Endometrium (tissue), 2 donors: Measurements from ENCODE around the gene USP48.
"Not testable (repeated sequence)": the region's sequence is repeated elsewhere in the genome, so short reads cannot be mapped to it uniquely, and the experiment has no call there.

Experiments used
- FAIRE-seq: peaks from 2 replicates; lab custom pipeline; 2012; peaks lifted over from hg19 to GRCh38; lab: Jason Lieb, UNC
- donor health status: control.
- donor health status: control.

Gene USP48

GRCh38 chr1:21815724-21816321, 32.9 kb upstream of the USP48 start:
- FAIRE-seq: no peak

- no peak for FAIRE-seq
Measured at GRCh38 chr1:21814981-21815582, 32.1 kb upstream of the USP48 start.

GRCh38 chr1:21814241-21814918, 31.4 kb upstream of the USP48 start:
- no peak for FAIRE-seq

- no peak for FAIRE-seq
Measured at GRCh38 chr1:21813542-21813941, 30.6 kb upstream of the USP48 start.

GRCh38 chr1:21811875-21812305, 28.9 kb upstream of the USP48 start, which contains the start of gene LDLRAD2:
Gene LDLRAD2 (plus strand): TSS chr1:21812265. CDS start chr1:21812452, 187 bp downstream.
- FAIRE-seq: no peak

GRCh38 chr1:21804536-21804935, 21.6 kb upstream of the USP48 start:
- no peak for FAIRE-seq

GRCh38 chr1:21801100-21801499, 18.2 kb upstream of the USP48 start:
- no peak for FAIRE-seq

- FAIRE-seq: no peak
Measured at GRCh38 chr1:21799730-21800129, 16.8 kb upstream of the USP48 start.

- FAIRE-seq: no peak
Measured at GRCh38 chr1:21795075-21795474, 12.1 kb upstream of the USP48 start.

- FAIRE-seq: no peak
Measured at GRCh38 chr1:21794656-21795055, 11.7 kb upstream of the USP48 start.

GRCh38 chr1:21793104-21793503, 10.2 kb upstream of the USP48 start:
- no peak for FAIRE-seq

- FAIRE-seq: no peak
Measured at GRCh38 chr1:21786640-21787039, 3.7 kb upstream of the USP48 start.

- not testable (repeated sequence) for FAIRE-seq
Measured at GRCh38 chr1:21785764-21786163, 2.8 kb upstream of the USP48 start.

- peak; percentile 77 for FAIRE-seq
Measured at GRCh38 chr1:21783679-21784603, 992 bp upstream of the USP48 start.

- no peak for FAIRE-seq
Measured at GRCh38 chr1:21782349-21782867, 541 bp downstream of the USP48 start.

GRCh38 chr1:21781815-21782348, 1.1 kb downstream of the USP48 start:
- FAIRE-seq: no peak

- no peak for FAIRE-seq
Measured at GRCh38 chr1:21779613-21780521, 3.1 kb downstream of the USP48 start.

GRCh38 chr1:21778405-21778727, 4.6 kb downstream of the USP48 start:
- FAIRE-seq: no peak

GRCh38 chr1:21776925-21777324, 6.0 kb downstream of the USP48 start:
- not testable (repeated sequence) for FAIRE-seq

GRCh38 chr1:21775985-21776562, 6.9 kb downstream of the USP48 start:
- FAIRE-seq: no peak

GRCh38 chr1:21775550-21775914, 7.4 kb downstream of the USP48 start:
- no peak for FAIRE-seq
